NCI-H2107 treated with DMSO at 0.1 percent for 48 hours (cell line): Measurements from ENCODE around the gene EPHB2.

Experiments
- DNase-seq: peaks from one replicate; lab custom pipeline; 2025; ENCODE audit not compliant: unreplicated experiment; lab: John Stamatoyannopoulos, UW

EPHB2 gene

DNA sequence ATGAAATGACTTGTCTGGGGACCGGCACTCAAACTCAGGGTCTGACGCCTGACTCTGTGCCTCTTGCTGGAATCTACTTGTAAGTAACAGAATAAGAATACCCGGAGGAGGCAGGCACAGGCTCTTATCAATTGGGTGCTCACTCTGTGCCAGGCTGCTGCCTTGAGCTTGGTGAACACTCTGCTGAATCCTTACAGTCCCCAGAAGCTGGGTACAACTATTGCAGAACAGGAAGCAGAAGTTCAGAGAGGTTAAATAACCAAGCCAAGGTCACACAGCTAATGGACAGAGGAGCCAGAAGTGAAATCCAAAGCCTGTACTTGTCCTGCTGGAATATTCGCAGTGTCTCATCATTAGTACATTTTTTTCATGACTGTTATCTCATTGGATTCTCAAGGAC is 86.0 kb downstream of the EPHB2 start:
- DNase-seq: no peak

DNA sequence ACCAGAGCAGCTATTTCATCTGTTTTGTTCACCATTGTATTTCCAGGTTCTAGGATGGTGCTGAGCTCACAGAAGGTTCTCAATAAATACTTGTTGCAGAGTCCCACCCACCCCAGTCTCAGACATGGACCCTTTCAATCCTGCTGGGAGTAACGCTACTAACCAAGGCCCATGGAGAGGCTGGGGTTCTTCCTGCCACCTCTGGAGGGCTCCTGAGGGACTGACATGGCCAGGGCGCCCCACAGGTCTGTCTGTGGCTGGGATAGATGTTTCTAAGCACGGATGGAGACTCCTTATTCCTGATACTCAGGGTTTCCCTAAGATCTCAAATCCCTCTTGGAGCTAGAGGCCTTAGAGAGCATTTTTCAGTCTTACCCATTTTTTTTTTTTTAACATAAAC is 87.4 kb downstream of the EPHB2 start:
- no peak for DNase-seq

DNA sequence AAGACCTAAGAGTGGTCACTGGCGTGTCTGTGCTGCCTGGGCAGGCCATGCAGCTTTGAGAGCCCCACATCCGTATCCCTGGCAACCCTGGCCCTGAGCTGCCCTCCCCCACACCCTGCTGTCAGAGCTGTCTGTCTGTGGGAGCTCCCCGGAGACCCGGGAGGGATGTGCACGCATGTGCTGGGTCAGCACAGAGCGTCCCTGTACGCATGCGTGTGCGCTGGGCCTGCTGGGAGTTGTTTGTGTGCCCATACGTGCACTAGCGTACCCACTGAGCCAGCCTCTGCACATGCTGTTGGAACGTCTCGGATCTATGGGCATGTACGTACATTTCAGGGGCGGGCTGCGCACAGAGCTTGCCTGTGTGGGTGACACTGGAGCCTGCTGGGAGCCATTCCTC is 89.3 kb downstream of the EPHB2 start:
- DNase-seq: no peak

DNA sequence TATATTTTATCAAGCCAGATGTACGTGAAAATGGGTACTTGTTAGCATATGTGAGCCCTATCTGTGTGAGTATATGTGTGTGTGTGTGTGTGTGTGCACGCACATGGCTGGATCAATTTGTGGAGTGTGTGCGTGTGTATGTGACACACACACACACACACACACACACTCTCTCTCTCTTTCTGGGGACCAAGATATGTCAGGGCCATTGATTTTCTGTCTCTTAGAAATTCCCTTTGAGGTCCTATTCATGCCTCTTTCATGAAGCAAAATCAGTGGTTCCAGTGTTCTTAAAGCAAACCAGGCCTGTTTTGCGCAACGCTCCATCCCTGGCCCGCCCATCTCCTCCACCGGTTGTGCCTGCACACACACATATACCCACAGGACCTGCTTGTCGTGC is 90.0 kb downstream of the EPHB2 start:
- no peak for DNase-seq

DNA sequence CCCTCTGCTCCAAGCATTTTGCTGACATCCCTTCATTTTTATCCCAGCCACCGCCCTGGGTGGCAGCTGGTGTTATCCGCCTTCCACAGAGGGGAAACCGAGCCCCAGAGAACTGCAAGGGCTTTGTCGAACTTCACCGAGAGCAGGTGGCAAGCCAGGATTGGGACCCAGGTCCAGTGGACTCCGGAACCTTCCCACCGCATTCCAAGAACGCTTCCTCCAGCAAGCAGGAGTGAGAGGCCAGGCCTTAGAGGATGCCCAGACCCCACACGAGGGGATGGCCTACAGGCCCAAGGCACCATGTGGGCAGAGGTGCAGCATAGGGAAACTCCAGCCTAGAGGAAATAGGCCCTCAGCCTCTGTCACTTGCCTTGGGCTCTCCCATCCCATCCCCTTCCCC is 90.7 kb downstream of the EPHB2 start:
- no peak for DNase-seq

DNA sequence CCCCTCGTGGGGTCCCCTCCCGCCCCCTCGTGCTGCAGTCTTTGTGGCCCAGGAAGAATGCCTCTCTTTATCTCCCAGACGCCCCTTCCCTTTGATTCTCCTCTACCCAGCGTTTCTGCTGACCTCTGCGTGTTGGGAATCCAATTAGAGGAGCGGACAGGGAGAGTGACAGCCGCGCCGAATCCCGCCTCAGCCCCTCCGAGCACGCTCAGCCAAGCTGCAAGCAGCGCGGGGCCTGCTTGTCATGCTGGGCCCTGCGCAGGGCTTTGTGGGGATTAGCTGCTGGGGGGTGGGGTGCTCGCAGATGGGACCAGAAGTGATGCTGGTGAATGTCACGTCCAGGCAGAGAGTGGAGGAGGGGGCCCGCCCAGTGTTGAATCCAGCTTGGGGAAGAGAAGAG is 91.1 kb downstream of the EPHB2 start:
- DNase-seq: no peak

DNA sequence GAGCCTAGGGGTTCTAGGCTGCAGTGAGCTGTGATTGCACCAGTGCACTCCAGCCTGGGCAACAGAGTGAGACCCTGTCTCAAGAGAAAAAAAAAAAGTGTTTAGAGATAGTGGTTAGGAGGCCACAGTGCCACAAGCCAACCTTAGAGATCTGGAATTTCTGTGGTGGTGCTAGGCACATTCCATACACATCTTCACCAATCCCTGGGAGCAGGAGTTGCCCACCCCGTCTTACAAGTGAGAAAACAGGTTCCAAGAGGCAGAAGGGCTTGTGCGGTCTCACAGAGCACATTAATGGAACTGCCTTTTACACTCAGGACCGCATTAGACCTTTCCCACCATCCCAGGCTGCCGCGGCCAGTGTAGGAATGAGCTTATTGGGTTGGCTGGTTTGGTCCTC is 93.2 kb downstream of the EPHB2 start:
- DNase-seq: no peak

DNA sequence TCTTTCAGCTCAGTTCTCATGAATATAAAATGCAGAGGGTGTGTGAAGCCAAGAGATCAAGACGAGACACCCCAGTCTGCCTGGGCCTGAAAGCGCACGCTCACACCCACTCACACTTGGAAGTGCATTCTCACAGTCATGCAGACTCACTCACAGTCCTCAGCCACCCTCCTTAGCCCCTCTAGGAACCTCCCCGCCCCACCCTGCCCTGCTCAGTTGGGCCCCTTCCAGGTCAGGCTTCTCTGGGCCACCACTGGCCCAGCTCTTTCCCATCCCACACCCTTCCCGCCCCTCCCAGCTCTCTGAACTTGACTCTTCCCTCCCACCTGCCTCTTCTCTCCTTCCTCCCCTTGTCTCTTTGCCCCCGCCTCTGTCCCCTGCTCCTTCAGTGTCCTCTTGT is 93.8 kb downstream of the EPHB2 start:
- DNase-seq: no peak

DNA sequence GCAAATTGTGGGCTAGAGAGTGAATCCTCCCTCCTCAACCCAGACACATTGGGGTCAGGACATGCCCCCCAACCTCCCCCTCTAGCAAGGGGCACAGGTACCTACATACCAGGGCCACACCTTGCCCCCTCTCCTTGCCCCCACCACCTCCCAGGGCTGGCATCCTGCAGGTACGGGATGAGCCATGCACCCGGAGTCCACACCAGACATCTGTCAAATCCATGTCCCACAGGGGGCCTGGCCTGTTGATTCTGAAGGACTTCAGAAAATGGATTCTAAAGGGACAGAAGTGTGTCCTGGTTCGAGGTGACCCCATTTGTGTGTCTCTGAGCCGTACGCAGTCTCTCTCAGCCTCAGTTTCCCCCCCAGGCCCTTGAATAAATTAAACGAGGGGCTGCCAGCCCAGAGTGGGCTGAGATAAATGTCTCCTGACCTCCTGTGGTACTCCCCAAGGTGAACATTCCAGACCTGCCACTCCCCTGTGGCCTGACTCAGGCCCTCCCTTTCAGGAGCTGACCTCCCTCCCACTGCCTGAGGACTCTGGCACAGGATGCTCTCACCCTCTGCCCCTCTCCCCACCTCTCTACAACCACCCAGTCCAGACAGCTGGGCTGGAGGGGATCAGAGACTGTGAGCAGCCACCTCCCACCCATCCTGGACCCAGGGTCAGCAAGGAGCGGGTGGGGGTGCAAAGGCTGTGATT is 94.5 kb downstream of the EPHB2 start:
- no peak for DNase-seq

DNA sequence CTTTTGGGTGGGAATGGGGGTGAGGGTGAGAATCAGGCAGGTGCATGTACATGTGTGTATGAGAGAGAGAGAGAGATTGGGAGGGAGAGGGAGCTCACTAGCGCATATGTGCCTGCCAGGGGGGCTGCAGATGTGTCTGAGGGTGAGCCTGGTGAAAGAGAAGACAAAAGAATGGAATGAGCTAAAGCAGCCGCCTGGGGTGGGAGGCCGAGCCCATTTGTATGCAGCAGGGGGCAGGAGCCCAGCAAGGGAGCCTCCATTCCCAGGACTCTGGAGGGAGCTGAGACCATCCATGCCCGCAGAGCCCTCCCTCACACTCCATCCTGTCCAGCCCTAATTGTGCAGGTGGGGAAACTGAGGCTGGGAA is 95.0 kb downstream of the EPHB2 start:
- DNase-seq: peak; percentile 19

DNA sequence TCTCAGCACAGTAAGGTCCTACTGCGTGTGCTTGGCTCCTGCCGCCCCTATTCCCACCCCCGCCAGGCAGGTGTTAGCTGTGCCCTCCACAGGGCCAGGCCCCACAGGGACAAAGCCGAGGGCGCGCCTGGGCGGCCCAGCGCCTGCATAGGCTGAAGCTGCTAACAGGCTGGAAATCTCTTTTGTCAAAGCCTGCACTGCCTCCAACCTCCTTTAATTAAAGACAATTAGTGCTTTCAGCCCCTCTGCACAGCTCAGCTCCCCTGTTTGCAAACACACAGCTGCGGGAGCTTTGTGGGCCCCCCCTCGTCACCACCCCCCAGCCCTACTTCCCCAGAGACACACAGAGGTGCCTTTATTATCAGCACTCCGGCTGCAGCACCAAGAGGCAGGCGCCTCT is 95.9 kb downstream of the EPHB2 start:
- DNase-seq: peak; percentile 57

DNA sequence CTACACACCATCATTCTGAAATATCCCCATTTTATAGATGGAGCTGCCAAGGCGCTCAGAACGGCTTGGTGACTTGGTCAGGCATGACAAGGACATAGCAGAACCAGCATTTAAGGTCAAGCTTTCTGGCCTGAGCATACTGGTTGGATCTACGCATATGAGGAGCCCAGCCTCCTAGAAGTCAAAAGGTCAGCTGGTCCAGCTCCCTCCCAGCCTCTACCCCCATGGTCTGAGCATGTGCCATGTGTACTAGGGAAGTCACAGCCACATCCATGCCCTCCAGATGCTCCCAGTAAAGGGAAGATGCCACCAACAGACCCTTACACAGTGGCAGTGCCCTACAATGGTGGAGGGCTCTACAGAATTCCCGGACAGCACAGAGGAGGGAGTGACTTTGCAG is 96.7 kb downstream of the EPHB2 start:
- no peak for DNase-seq

DNA sequence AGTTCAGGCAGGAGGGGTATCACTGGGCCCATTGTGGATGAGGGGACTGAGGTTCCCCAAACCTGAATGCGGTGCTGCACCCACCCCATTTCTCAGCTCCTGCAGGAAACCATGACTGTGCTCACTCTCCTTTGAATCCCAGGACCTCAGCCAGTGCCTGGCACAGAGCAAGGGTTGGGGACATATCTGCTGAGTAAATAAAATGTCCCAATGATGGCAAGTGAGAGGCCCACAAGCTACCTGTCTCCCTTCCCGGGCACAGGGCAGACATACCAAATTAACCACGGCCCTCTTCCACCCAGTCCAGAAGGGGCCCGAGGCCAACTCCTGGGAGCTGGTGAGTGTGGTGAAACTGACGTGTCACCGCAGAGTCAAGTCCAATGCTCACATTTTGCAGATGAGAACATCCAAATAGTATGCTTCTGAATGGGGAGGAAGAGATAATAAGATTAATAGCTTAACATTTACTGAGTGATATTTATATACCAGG is 97.6 kb downstream of the EPHB2 start:
- DNase-seq: no peak

DNA sequence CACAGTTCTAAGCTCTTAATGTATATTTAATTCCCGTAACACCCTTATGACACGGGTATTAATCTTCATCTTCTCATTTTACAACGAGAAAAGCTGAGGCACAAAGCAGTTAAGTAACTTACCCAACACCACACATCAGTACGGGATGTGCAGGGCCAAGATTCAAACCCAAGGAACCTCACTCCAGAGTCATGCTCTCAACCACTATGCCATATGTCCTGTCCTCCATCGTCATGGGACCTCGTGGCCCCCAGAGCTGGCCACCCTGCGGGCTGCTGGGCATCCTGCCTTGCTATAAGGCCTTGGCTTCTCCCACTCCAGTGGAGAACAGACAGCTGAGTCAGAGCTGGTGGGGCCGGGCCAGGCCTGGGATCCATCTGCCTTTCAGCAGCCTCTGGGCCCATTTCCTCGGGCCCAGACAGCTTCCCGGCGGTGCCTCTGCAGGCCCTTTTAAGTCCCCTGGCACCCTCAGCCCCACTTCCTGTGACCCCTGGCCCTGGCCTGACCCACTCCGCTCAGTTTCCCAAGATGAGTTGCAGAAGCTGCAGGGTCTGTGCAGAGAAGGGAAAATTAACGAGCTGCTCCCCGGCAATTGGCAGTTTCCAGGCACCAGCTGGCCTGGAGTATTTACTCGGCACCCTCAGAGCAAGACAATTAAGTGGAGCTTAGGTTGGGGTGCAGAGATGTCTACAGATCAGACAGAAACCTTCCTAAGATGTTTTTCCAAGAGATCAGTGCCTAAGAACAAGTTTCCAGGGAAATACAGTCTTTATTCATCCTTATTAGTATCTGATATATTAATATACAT is 98.2 kb downstream of the EPHB2 start:
- no peak for DNase-seq

DNA sequence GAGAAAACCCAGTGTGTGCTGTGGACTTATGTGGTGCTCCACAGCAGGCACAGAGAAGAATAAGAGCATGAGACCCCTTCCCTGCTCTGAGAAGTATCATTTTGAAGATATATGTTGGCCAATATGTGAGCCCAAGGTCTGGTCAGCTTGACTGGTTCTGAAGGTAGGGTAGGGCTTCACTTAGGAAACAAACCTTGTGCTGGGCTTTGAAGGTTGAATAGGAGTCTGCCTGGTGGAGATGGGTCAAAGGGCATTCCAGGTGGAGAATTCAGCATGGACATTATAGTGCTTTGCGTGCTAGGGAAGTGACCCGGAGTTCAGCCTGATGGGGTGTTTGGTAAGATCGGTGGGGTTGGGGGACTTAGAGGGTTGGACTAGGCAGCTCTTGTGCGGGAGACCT is 99.1 kb downstream of the EPHB2 start:
- no peak for DNase-seq

DNA sequence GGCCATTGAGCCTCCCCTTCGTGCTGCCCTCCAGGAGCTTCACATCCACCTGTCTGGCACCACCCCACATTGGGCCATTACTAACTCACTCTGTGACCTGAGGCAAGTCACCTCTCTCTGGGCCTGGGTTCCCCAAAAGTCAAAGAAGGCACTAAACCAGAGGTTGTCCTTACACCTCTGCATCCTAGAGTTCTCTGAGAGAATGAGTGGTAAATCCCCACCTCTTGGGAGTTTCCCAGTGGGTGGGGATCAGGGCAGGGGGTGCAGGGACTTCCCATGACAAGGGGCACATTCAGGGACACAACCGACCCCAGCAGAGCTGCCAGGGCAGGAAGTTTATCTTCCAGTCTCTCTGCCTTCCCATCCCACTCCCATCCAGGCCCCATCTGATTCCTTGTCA is 99.7 kb downstream of the EPHB2 start:
- no peak for DNase-seq

DNA sequence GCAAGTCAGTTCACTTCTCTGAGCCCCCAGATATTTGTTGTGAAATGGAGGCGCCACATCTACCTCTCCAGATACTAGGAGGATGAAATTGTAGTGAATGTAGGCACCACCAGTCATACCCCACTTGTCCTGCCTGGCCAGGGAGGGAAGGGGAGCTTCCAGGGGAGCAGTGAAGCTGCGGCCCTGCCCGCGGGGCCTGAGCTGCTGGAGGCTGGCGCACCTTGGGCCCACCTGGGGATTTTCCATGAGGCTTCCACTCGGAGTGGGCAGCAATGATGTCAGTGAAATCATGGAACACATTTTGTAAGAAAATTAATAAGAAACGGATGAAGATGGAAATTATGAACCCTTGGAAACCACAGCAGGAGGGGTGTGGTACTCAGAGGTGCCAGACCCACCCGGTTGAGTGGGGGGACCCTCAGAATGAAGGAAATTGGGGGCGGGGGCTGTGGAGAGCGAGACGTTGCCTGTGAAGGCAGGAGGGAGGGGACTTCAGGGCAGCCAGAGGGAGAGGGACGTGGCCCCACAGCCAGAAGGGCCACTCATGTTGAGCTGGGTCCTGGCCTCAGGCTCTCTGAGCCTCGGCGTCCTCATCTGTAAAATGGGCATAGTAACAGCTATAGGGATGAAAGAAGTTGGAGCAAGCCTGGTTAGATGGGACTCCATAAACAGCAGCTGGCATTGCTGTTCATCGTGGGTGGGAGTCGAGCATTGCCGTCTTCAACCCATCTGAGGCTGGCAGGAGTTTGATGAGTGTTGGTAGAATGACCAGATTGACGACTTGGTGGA is 101.6 kb downstream of the EPHB2 start:
- no peak for DNase-seq

DNA sequence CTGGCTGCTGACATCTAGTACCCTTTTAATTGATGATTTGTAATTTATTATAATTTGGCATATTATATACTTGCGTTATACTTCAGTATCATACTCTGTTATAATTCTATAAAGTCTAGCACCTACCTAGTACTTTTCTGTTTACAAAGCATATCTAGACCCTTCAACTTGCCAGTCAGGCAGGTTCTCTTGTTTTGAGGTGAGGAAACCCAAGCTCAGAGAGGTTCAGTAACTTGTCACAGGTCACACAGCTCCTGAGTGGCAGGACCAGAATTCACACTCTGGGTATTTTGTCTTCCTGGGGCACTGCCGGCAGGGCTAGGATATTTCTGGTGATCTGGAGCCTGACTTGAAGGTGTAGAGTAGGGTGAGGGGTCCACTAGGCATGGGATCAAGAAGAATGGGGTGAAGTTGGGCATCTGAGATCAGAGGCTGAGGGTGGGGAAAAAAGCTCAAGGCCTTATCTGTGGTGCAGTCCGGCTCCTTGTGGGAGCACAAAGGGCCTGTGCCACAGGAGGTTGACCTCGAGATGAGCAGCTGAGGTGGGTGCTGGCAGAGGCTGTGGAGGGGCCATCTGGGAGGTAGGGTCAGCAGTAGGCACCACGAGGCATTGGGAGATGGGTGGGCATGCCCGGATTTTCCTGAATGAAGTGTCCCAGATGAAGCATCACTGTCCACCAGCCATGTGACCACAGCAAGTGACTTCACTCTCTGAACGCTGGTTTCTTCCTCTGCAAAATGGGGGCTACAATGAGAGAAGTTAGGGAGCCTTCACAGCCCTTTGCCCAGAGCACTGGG is 102.6 kb downstream of the EPHB2 start:
- no peak for DNase-seq

DNA sequence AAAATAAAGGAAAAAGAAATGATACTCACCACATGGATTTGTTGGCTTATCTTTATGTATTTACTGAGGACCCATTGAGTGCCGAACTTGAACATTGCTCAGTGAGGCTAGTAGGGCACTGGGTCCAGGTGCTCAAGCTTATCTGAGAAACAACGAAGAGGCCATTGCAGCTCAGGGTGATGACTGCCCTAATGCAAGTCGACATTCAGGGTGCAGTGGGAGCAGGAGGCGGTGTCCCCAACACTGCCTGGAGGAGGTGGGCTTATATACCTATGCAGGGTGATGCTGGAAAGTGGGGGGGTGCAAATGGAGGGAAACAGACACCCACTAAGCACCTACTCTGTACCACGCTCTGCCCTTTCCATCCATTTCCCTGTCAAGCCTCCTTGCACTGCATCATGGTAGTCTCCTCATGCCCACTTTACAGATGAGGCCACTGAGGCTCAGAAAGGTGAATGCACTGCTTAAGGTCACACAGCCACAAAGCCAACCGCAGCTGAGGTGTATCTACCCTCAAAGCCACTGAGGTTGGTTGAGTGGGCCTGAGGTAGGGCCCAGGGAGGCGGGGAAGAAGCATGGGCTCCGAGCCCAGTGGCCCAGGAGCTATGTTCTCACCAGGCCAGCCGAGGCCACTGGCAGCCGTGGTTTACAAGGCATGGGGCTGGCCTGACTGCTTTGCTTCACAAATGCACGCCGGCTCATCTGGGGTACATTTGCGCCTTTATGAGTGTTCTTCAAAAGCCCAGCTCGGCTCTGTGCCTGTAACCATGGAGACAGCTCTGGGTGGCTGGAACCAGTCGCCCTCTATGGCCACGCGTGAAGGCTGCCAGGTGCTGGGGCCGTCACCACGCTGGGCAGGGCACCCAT is 103.8 kb downstream of the EPHB2 start:
- DNase-seq: peak; percentile 26

DNA sequence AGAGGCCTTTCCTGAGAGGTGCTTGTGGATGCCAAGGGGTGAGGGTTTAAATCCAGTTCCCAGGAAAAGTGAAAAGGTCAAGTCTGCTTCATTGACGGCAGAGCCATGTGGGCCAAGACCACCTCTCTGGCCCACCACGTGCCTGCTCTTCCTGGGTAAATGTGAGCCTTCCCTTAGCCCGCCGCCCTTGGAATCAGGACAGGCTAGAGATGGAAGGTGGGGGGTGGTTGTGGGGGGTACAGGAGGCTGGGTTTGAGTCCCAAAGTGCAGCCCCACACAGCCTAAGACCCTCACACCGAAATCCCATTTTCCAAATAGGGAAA is 104.4 kb downstream of the EPHB2 start:
- no peak for DNase-seq
